MM.1S (cell line): Measurements from ENCODE around the gene XPO4.

Experiments used
- DNase-seq: peaks from one replicate; pipeline ENCODE4 v3.0.0-alpha.2; 2015
- H2AFZ ChIP-seq: fragments of 300-600 bp; sonication (generic); 2 replicates; pipeline ENCODE4 v1.6.0; 2016; ENCODE audit warnings: antibody characterized with exemption, low read length
- H3F3A ChIP-seq: fragments of 300-600 bp; sonication (generic); 2 replicates; pipeline ENCODE4 v1.6.1; 2016; ENCODE audit warnings: mild to moderate bottlenecking, antibody characterized with exemption, low read length, moderate library complexity, mixed read lengths; ENCODE audit not compliant: insufficient read depth
- H3K27ac ChIP-seq: fragments of 300-600 bp; sonication (generic); 2 replicates; pipeline ENCODE4 v1.5.1; 2016; ENCODE audit warnings: mild to moderate bottlenecking, low read length
- H3K27me3 ChIP-seq: fragments of 300-600 bp; sonication (generic); replicated peaks from 2 replicates; pipeline ENCODE4 v1.6.0; 2016; ENCODE audit warnings: low read length; ENCODE audit not compliant: insufficient read depth
- H3K36me3 ChIP-seq: fragments of 300-600 bp; sonication (generic); replicated peaks from 2 replicates; pipeline ENCODE4 v1.6.1; 2016; ENCODE audit warnings: mild to moderate bottlenecking, low read length, mixed read lengths; ENCODE audit not compliant: insufficient read depth
- H3K4me1 ChIP-seq: fragments of 300-600 bp; sonication (generic); 2 replicates; pipeline ENCODE4 v1.6.1; 2016; ENCODE audit warnings: low read length, mixed read lengths
- H3K4me2 ChIP-seq: fragments of 300-600 bp; sonication (generic); 2 replicates; pipeline ENCODE4 v1.6.0; 2016; ENCODE audit warnings: low read depth, low read length
- H3K4me3 ChIP-seq: fragments of 300-600 bp; sonication (generic); 2 replicates; pipeline ENCODE4 v1.5.1; 2016; ENCODE audit warnings: low read length, mixed read lengths
- H3K79me2 ChIP-seq: fragments of 300-600 bp; sonication (generic); 2 replicates; pipeline ENCODE4 v1.6.1; 2016; ENCODE audit warnings: mixed run types, low read length, mixed read lengths
- H3K9ac ChIP-seq: fragments of 300-600 bp; sonication (generic); 2 replicates; pipeline ENCODE4 v1.6.1; 2016; ENCODE audit warnings: low read length, mixed read lengths
- H3K9me2 ChIP-seq: fragments of 300-600 bp; sonication (generic); replicated peaks from 2 replicates; pipeline ENCODE4 v1.6.1; 2016; ENCODE audit warnings: mild to moderate bottlenecking, low read length, mixed read lengths; ENCODE audit not compliant: insufficient read depth
- H3K9me3 ChIP-seq: fragments of 300-600 bp; sonication (generic); replicated peaks from 2 replicates; pipeline ENCODE4 v1.6.1; 2016; ENCODE audit warnings: mild to moderate bottlenecking, low read length, mixed read lengths; ENCODE audit not compliant: insufficient read depth
- H4K20me1 ChIP-seq: fragments of 300-600 bp; sonication (generic); 2 replicates; pipeline ENCODE4 v1.6.1; 2016; ENCODE audit warnings: mild to moderate bottlenecking, low read length, moderate library complexity, mixed read lengths; ENCODE audit not compliant: insufficient read depth
- CTCF ChIP-seq: fragments of 300-600 bp; sonication (generic); IDR thresholded peaks from 2 replicates; pipeline ENCODE4 v1.5.1; 2016; ENCODE audit warnings: antibody characterized with exemption, low read length, mixed read lengths
- EZH2 ChIP-seq: fragments of 300-600 bp; sonication (generic); optimal IDR thresholded peaks from 2 replicates; pipeline ENCODE3; 2017; ENCODE audit warnings: low read depth, mild to moderate bottlenecking, antibody characterized with exemption, low read length, mixed read lengths
- EZH2phosphoT487 ChIP-seq: fragments of 300-600 bp; sonication (generic); IDR thresholded peaks from 2 replicates; pipeline ENCODE4 v1.6.1; 2018; ENCODE audit warnings: antibody characterized with exemption, low read length

XPO4 gene

GRCh38 chr13:20860844-20861243 lies 41.7 kb downstream of the XPO4 start:
- no peaks in the 10 kb centered on the region for H3F3A ChIP-seq
- DNase-seq: no peak
- H4K20me1 ChIP-seq: no peaks in the 10 kb centered on the region
- H3K79me2 ChIP-seq: peaks cover 7% of the 10 kb centered on the region; the same call in 1 of the 2 replicates
- no peak overlapping the region for H3K4me3 ChIP-seq
- no peaks in the 10 kb centered on the region for H3K9me3 ChIP-seq
- H3K4me1 ChIP-seq: no peaks in the 10 kb centered on the region
- H3K9me2 ChIP-seq: no peaks in the 10 kb centered on the region
- H3K27me3 ChIP-seq: no peaks in the 10 kb centered on the region
- no peaks in the 10 kb centered on the region for H3K36me3 ChIP-seq
- TF ChIP-seq CTCF (no peak), EZH2phosphoT487 (no peak), EZH2 (no peak)
- H3K4me2 ChIP-seq: no peak overlapping the region
- no peak overlapping the region for H3K9ac ChIP-seq
- H3K27ac ChIP-seq: no peak overlapping the region
- H2AFZ ChIP-seq: no peak overlapping the region

DNA sequence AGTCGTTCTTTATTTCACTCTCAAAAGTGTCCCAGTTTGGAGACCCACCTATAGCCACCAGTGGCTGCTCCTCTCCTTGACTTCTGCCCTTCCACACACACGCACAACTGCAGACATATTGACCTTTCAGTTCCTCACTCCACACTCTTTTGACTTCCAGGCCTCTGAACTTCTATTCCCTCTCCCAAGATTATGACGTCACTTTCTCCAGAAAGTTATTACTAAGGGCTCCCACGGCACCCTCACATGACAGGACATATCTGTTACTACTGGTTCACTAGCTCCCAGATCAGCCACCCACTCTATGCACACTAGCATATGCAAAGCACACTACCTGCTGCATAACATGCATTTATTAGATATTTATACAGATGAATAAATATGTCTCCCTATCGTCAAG lies 45.9 kb downstream of the XPO4 start:
- DNase-seq: no peak
- H3K79me2 ChIP-seq: no peaks in the 10 kb centered on the region
- no peak for TF ChIP-seq EZH2phosphoT487
- TF ChIP-seq CTCF: no peak
- no peak for TF ChIP-seq EZH2

GRCh38 chr13:20851844-20852402 lies 50.6 kb downstream of the XPO4 start:
- Histone ChIP-seq H3K79me2 (no peaks in the 10 kb centered on the region), H3K4me1 (no peaks in the 10 kb centered on the region), H3K36me3 (no peaks in the 10 kb centered on the region), H2AFZ (no peak overlapping the region), H3K4me2 (no peak overlapping the region), H3F3A (no peaks in the 10 kb centered on the region), H3K27ac (no peak overlapping the region), H3K27me3 (no peaks in the 10 kb centered on the region), H3K9ac (no peak overlapping the region), H3K9me3 (no peaks in the 10 kb centered on the region), H3K9me2 (no peaks in the 10 kb centered on the region), H3K4me3 (no peak overlapping the region), H4K20me1 (no peaks in the 10 kb centered on the region)
- TF ChIP-seq CTCF: no peak
- TF ChIP-seq EZH2: no peak
- TF ChIP-seq EZH2phosphoT487: no peak
- DNase-seq: no peak

More for the DNA sequence above, 45.9 kb downstream of the XPO4 start:
- Histone ChIP-seq H2AFZ (no peak overlapping the region), H3K36me3 (no peaks in the 10 kb centered on the region), H3K4me2 (no peak overlapping the region), H3K27ac (no peak overlapping the region), H3K9me2 (no peaks in the 10 kb centered on the region), H3K9me3 (no peaks in the 10 kb centered on the region), H3K4me3 (no peak overlapping the region), H3K9ac (no peak overlapping the region), H3K4me1 (no peaks in the 10 kb centered on the region), H3K27me3 (no peaks in the 10 kb centered on the region), H4K20me1 (no peaks in the 10 kb centered on the region), H3F3A (no peaks in the 10 kb centered on the region)
